Measurements from ENCODE around the gene LRP1B. TPM values are rescaled to one million over a fixed set of nuclear protein-coding genes. Genes with fewer than 3 reads are reported as not detected.

Gene LRP1B
- total RNA-seq, 1 donor from 2014 or later, result 0.02 TPM

DNA sequence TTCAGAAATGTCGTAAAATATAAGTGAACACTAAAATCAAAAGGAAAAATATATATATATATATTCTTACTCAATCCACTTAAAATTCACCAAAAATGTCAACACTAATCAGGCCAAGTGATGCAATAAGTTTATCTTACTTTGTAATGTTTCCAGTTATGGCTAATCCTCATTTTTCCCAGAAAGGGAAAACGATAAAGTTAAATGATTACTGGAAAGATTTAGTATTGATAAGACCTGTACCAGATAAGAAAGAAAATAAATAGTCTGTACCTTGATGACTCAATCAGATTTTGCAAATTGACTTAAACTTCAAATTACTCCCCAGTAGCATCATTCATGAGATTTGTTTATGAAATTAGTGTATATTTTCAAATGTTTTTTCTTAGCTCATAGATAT, 407.0 kb downstream of the LRP1B start:
- ATAC-seq, result no peak
- intact Hi-C loops (cut with micrococcal nuclease), result no loop called here
- DNase-seq, result no peak

DNA sequence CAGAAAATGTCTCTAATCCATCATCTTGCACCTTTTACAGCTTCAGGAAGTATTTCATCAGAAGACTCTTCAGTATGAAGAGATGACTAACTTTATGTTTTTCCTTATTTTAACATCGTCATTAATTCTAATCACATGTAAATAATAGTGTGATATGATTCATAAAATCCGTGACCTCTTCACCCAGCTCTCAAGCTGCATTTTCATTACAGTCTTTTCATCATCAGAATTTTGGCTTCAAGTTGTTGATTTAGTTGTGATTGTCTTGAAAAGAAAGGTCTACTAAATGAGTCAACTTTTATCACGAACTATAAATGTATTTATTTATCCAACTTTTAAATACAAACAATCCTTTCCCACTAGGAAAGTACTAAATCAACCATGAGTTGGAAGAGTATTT, 410.3 kb downstream of the LRP1B start:
- no peak for DNase-seq
- intact Hi-C loops (cut with micrococcal nuclease), result no loop called here
- no peak for ATAC-seq

DNA sequence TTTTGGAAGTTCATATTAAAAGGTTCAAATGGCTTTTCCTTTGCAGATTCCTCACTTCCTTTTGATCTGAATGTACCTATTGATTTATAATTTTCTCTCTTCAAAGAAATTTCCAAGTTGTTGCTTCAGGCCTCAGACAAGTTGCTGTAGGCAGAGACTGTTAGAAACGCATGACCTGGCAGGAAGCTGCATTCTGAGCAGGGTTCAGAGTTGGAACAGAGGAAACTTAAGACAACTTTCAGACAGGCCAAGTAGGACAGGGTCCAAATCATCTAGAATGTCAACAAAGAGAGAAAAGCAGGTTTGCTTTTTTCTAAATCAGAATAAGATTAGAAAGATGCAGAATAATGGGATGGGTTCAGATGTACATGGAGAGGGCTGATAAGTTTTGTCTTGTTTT, 416.3 kb downstream of the LRP1B start:
- no peak for DNase-seq
- ATAC-seq, result no peak
- intact Hi-C loops (cut with micrococcal nuclease), result no loop called here

DNA sequence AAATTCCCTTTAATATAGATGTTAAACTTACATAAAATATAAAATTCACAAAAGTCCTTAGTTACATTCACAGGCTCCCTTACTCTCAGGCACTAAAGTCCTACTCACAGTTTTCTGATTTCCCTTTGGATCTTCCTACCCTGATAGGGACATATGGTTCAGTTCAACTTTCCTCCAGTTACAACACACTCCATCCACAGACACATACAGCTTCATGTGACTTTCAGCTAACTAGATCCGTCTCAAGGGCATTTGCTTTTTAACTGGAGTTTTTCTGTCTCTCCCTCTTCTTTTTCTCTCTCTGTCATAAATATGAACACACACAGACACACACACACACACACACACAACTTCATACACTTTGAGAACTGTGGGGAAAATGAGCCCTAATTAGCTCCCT, 419.2 kb downstream of the LRP1B start:
- intact Hi-C loops (cut with micrococcal nuclease), result no loop called here
- DNase-seq, result no peak
- ATAC-seq, result no peak

DNA sequence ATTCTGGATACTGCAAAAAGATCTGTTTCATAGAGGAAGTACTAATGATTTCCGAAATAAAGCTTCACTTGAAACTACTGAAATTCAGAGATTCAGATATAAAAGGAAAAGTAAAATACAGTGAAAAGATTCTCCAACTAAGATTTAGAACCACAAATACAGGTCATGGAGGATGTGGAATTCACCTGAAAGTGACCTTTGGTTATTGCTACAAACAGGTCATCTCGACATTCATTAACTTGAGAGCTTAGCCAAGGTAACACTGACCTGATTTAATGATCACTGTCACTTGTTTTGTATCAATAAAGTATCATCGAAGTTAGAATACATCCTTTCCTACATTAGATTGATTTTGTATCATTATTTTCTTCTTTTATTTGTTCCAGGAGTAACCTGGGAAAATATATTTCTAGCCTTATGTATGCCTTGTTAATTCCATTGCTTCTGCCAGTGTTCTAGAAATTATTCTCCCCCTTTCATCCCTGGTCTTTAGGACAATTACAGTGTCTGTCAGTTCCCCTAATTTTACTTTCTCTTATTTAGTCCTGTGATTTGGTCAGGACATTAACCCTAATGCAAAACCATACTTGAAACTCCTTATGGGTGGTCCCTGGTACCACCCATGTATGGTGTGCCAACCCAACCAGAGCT, 420.1 kb downstream of the LRP1B start:
- ATAC-seq, result no peak
- DNase-seq, result no peak
- intact Hi-C loops (cut with micrococcal nuclease), result no loop called here

DNA sequence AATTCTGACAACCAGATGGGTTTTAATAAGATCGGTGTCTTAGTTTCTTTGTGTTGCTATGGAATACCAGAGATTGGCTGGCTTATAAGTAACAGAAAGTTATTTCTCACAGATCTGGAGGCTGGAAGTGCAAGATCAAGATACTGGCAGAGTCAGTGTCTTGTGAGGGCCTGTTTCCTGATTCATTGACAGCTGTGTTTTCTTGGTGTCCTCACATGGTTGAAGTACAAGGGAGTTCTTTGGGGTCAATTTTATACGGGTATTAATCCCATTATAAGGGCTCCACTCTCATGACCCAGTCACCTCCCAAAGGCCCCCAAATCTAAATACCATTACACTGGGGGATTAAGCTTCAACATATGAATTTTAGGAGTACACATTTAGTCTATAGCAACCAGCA, 421.1 kb downstream of the LRP1B start:
- ATAC-seq (no peak), DNase-seq (no peak)
- intact Hi-C loops (cut with micrococcal nuclease), result no loop called here

DNA sequence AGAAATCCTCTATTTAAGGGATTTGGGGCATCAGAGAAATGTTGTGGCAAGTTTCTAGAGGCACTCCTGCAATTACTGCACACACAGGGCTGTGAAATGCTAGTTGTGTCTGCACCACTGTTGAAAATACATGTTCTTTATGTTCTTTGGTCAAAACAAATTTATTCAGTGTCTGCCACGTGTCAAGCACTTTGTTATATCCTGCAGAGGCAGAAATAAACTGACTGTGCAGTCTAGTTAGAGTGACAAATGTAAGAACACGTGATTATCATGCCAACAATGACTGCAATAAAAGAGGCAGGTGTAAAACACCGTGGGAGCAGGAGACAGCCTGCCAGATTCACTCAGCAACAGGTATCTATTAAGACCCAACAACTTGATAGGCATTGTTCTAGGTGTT, 423.3 kb downstream of the LRP1B start:
- intact Hi-C loops (cut with micrococcal nuclease), result no loop called here
- no peak for DNase-seq
- ATAC-seq, result no peak

DNA sequence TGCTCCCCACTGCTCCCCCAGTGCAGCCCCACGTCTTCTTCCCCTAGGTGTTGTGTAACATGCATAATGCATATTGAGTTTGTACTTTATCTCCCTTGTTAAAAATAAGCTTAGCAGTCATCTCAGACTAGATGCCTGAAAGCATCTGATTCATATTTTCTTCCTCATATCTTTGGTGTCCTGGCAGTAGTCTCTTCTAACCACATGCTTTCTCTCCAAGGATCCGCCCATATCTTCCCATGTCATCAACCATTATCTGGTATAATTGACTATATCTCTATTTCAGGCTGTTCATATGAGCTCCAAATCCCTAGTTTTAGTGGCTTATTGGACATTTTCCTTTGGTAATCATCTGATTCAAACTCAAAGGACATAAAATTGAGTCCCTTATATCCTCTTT, 426.3 kb downstream of the LRP1B start:
- DNase-seq (no peak), ATAC-seq (no peak)
- intact Hi-C loops (cut with micrococcal nuclease), result no loop called here

DNA sequence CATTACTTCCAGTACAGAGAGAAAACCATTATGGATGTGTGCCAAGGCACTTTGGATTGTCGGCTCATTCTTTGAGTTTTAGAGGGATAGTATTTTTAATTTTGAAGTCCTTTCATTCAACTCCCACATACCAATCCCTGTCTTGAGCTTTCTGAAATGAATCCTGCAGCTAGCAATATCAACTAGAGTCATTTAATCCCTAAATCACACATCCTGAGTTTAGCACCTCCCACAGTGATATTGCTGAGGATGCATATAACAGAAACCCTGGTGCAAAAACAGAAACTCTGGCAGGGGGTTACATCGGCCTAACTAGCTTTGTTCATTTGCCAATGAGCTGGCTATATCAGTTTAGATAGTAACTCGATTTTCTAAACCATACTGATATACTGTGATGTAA, 427.3 kb downstream of the LRP1B start:
- DNase-seq (no peak), ATAC-seq (no peak)
- intact Hi-C loops (cut with micrococcal nuclease), result no loop called here

- DNase-seq (no peak), ATAC-seq (no peak)
- intact Hi-C loops (cut with micrococcal nuclease), result no loop called here
These were observed 429.2 kb downstream of the LRP1B start for GRCh38 chr2:141701618-141702017.

DNA sequence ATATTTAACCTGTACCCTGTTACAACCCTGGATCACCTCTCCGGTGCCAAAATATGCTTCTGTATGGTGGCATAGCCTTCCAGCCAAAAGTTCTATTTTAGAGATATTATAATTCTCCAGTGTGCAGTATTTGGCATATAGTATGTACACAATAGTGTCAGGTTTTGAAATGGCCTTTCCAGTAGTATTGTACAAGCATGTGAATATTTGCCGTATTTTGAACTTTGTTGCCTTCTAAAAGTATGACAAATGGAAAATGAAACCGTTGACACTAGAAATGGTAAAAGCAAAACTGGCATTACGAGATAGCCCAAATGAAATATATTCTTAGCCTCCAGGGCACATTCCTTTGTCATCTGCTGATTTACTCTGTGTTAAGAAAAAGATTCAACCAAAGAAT, 431.2 kb downstream of the LRP1B start:
- DNase-seq (no peak), ATAC-seq (no peak)
- intact Hi-C loops (cut with micrococcal nuclease), result no loop called here

GRCh38 chr2:141698500-141698899, 432.3 kb downstream of the LRP1B start:
- intact Hi-C loops (cut with micrococcal nuclease), result no loop called here
- no peak for ATAC-seq
- no peak for DNase-seq

GRCh38 chr2:141697035-141697434, 433.8 kb downstream of the LRP1B start:
- intact Hi-C loops (cut with micrococcal nuclease), result no loop called here
- ATAC-seq (no peak), DNase-seq (no peak)

DNA sequence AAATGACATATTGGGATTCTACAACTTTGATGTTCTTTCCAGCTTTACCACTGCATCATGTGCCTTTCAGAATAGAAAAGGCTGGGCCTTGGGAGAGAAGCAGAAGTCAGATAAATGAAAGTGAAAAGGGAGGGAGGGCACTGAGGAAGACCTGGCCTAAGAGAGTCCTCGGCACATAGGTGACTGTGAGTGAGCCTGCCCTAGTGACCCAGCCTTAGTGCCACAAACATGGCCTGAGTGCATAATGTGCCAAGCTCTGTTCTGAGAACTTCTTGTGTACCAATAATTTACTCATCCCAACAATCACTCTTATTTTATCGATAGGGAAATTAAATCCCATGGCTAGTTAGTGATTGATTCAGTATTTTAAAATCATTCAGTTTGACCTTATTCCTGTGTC, 436.6 kb downstream of the LRP1B start:
- intact Hi-C loops (cut with micrococcal nuclease), result no loop called here

DNA sequence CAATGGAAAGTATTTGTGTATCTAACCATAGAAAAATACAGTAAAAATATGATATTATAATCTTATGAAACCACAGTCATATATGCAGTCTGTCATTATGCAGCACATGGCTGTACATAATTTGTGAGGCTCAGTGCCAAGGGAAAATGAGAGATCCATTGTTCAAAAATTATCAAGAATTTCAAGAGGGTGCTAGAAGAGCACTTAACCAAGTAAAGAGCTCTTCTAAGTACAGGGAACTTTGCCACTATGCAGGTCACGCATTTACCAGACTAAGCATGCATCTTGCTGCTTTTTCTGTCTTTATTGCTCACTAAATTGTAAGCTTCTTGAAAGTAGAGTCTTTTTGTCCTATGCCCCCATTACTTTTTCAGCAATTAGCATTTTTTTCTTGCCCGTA, 438.0 kb downstream of the LRP1B start:
- ATAC-seq, result peak; percentile 61

More for the DNA sequence above, 436.6 kb downstream of the LRP1B start:
- ATAC-seq (no peak), DNase-seq (no peak)

GRCh38 chr2:141676139-141676538, 454.7 kb downstream of the LRP1B start:
- ATAC-seq, result no peak
- intact Hi-C loops (cut with micrococcal nuclease), result no loop called here
- no peak for DNase-seq

More for the DNA sequence above, 438.0 kb downstream of the LRP1B start:
- no peak for DNase-seq
- intact Hi-C loops (cut with micrococcal nuclease), result no loop called here

DNA sequence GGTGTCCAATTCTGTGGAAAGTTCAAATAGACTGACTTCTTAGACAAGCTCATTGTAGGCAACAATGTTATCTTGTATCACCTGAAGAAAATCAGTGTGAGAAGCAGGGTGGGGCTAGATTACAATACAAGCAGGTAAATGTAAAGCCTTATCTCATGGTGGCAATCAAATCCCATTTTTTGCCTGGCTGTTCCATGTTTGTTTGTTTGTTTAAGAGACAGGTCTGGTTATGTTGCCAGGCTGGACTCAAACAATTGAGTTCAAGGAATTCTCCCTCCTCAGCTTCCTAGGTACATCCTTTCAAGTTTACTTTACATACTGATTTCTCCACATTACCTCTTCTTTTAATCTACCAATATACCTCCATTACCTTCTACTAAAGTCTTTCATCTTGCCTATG, 464.6 kb downstream of the LRP1B start:
- intact Hi-C loops (cut with micrococcal nuclease), result no loop called here
- ATAC-seq (no peak), DNase-seq (no peak)

DNA sequence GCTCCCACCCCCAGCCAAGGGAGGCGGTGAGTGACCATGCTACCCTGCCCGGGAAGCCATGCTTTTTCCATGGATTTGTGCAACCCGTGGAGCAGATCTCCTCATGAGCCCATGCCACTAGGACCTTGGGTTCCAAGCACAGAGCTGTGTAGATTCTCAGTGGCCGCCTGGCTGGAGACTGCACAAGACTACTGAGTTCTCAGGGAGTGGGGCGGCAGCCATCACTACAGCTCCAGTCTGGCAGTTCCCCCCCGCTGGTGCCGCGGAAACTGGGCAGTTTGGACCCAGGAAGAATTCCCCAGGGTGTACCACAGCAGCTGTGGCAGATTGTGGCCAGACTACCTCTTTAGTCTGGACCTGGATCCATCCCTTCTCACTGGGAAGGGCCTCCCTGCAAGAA, 470.6 kb downstream of the LRP1B start:
- intact Hi-C loops (cut with micrococcal nuclease), result no loop called here
- DNase-seq (no peak), ATAC-seq (no peak)

- intact Hi-C loops (cut with micrococcal nuclease), result no loop called here
- ATAC-seq (no peak), DNase-seq (no peak)
These were observed 476.5 kb downstream of the LRP1B start for GRCh38 chr2:141654311-141654710.

DNA sequence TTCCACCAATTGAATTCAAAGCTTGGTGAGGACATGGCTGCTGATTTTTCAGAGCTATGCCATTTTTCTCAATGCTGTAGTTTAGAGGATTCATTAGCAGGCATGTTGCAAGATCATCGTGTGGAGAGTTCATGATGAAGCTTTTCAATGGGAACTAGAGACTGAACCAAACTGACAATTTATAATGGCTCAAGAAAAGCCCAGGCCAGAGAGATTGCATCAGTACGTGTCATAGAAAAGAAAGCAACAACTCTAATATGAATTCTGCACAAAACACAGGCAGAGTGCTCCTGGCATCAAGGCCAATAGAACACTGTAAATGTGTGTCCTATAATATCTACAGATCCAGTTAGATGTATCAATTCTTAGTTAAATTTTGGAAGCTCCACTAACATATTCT, 477.6 kb downstream of the LRP1B start:
- DNase-seq (no peak), ATAC-seq (no peak)
- intact Hi-C loops (cut with micrococcal nuclease), result no loop called here

GRCh38 chr2:141652308-141652707, 478.5 kb downstream of the LRP1B start:
- DNase-seq (no peak), ATAC-seq (no peak)
- intact Hi-C loops (cut with micrococcal nuclease), result no loop called here

DNA sequence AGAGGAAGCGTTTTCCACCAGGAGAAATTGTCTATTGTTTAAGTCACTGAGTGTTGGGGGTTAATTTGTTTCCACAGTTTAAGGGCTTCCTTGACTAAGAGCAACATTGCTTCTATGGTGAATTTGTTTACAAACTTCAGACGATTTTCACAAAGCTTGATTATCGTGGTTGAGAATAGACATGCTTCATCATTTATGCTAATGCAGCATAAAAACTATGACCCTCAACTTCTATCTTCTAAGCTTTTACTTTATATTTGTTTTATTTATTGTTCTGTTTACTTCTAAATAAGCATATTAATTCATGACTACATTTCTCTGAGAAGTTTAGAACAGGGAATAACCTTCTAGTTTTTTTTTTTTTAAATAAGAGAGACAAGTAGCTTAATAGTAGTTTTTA, 483.5 kb downstream of the LRP1B start:
- ATAC-seq, result no peak
- no peak for DNase-seq
- intact Hi-C loops (cut with micrococcal nuclease), result no loop called here
